ENCODE measurements around the gene C6orf58.
"Not testable (repeated sequence)": the region's sequence is repeated elsewhere in the genome, so short reads cannot be mapped to it uniquely, and the experiment has no call there.

Gene C6orf58

DNA sequence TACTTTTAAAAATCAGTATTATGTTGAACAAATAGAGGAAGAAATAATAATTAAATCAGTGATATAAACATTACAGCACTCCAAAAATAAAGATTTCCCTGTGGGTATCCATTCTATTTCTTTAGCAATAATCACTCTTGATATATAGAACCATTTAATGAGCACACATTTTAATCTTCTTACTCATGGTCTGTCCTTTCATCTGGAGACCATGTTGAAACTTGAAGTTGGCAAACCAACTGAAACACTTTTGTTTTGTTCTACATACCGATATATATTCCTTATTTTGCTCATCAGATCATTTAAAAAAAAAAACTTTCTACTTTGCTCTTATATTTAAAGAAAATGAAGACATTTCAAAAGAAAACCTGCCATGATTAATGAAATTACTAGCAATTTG lies 13.4 kb downstream of the C6orf58 start:
- DNase-seq (ENCODE audit: low read depth, low spot score) = no peak

DNA sequence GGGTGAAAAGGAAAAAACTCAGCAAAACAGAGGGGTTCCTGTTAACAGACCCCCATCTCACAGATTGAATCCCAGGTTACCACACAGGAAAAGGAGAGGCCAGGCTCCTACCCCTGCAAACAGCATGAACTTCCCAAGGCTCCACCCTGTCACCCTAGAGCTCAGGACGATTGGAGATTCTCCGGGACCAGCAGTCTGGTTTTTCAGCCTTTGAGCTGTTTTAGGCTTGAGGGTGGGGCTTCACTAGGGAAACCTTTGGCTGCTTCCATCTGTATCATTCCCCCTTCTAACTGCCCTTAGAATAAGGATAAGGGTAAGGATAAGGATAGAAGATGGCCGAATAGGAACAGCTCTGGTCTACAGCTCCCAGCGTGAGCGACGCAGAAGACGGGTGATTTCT lies 16.0 kb downstream of the C6orf58 start:
- DNase-seq (ENCODE audit: low read depth, low spot score) = no peak

GRCh38 chr6:127593456-127593855 lies 16.5 kb downstream of the C6orf58 start:
- not testable (repeated sequence) for DNase-seq (ENCODE audit: low read depth, low spot score)

DNA sequence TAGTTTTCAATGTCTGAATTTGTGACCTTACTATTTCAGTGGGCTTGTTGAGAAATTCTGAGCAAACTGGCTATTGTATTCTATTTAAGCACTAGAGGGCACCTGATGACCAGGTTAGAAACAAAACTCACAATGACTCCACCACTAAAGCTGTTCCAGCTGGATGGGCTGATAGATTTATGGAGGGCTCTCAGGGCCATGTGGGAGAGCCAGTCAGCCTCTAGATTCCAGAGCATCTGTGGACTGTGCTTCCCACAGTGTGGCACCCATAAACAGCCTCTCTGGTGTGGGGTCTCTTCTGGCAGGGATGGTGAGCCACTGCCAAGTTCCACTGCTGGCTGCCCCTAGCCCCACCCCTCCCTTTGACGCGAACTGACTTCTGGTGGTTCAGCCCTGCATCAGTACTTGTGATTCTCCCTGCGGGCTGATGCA lies 29.2 kb downstream of the C6orf58 start:
- no peak for DNase-seq (ENCODE audit: low read depth, low spot score)

GRCh38 chr6:127608554-127609270 lies 31.7 kb downstream of the C6orf58 start:
- DNase-seq (ENCODE audit: low read depth, low spot score) = no peak

GRCh38 chr6:127618729-127619128 lies 41.8 kb downstream of the C6orf58 start:
- DNase-seq (ENCODE audit: low read depth, low spot score) = no peak

- DNase-seq (ENCODE audit: low read depth, low spot score) = no peak
Observed at GRCh38 chr6:127630800-127631199, 53.8 kb downstream of the C6orf58 start.

DNA sequence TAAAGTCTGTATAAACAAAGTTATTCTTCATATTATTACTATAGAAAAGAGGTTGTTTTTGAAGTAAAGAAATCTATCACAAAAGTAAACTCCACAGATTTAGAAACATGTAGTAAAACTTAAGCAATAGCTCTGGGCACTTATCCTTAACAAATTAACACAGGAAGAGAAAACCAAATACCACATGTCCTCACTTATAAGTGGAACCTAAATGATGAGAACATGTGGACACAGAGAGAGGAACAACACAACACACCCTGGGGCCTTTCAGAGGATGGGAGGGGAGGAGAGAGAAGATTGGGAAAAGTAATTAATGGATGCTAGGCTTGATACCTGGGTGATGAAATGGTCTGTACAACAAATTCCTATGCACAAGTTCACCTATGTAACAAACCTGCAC lies 57.2 kb downstream of the C6orf58 start:
- no peak for DNase-seq (ENCODE audit: low read depth, low spot score)

- no peak for DNase-seq (ENCODE audit: low read depth, low spot score)
Observed at GRCh38 chr6:127635091-127635490, 58.1 kb downstream of the C6orf58 start.

GRCh38 chr6:127637830-127638409 lies 60.9 kb downstream of the C6orf58 start:
- DNase-seq (ENCODE audit: low read depth, low spot score) = no peak

Data from activated CD4-positive, CD25-positive, alpha-beta regulatory T cell treated with anti-CD3 and anti-CD28 coated beads, Interleukin-2, amount 50 U/mL, for 16 hours (primary cell).